ENCODE data around the gene NKIRAS1. TPM values are rescaled to one million over a fixed set of nuclear protein-coding genes. Genes with fewer than 3 reads are reported as not detected.

Gene NKIRAS1
- total RNA-seq, 1 experiment from 2014 or later = 7.3 TPM

GRCh38 chr3:23867838-23868237 lies 49.0 kb downstream of the NKIRAS1 start:
- CTCF ChIA-PET = no interaction called here
- Mint-ChIP-seq H3K4me3 (no peak overlapping the region), H3K4me1 (peaks cover 39% of the 10 kb centered on the region), H3K27ac (no peak overlapping the region), H3K36me3 (peaks cover 10% of the 10 kb centered on the region), H3K9me3 (no peaks in the 10 kb centered on the region; the same call in 1 of the 2 replicates), H3K27me3 (ENCODE audit: low read depth) (no peaks in the 10 kb centered on the region)
- DNase-seq (ENCODE audit: low spot score) = no peak
- no peak for ATAC-seq
- POLR2A ChIA-PET = no interaction called here
- TF ChIP-seq JUN (CRISPR knock-in tag; IDR thresholded peaks at IDR 0.05) (no peak), FOXK1 (CRISPR knock-in tag; IDR thresholded peaks at IDR 0.05) (no peak)

- Mint-ChIP-seq H3K27ac (no peak overlapping the region), H3K4me3 (no peak overlapping the region), H3K27me3 (ENCODE audit: low read depth) (no peaks in the 10 kb centered on the region), H3K4me1 (peaks cover 39% of the 10 kb centered on the region), H3K9me3 (no peaks in the 10 kb centered on the region; the same call in 1 of the 2 replicates), H3K36me3 (peaks cover 10% of the 10 kb centered on the region)
- ChIA-PET POLR2A (no interaction called here), CTCF (no interaction called here)
- no peak for ATAC-seq
- no peak for TF ChIP-seq JAZF1 (CRISPR knock-in tag; IDR thresholded peaks at IDR 0.05)
- TF ChIP-seq, protein P1, sequence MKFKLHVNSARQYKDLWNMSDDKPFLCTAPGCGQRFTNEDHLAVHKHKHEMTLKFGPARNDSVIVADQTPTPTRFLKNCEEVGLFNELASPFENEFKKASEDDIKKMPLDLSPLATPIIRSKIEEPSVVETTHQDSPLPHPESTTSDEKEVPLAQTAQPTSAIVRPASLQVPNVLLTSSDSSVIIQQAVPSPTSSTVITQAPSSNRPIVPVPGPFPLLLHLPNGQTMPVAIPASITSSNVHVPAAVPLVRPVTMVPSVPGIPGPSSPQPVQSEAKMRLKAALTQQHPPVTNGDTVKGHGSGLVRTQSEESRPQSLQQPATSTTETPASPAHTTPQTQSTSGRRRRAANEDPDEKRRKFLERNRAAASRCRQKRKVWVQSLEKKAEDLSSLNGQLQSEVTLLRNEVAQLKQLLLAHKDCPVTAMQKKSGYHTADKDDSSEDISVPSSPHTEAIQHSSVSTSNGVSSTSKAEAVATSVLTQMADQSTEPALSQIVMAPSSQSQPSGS (CRISPR knock-in tag; IDR thresholded peaks at IDR 0.05; ENCODE audit: borderline replicate concordance, low read depth) = no peak
- TF ChIP-seq, protein P2, sequence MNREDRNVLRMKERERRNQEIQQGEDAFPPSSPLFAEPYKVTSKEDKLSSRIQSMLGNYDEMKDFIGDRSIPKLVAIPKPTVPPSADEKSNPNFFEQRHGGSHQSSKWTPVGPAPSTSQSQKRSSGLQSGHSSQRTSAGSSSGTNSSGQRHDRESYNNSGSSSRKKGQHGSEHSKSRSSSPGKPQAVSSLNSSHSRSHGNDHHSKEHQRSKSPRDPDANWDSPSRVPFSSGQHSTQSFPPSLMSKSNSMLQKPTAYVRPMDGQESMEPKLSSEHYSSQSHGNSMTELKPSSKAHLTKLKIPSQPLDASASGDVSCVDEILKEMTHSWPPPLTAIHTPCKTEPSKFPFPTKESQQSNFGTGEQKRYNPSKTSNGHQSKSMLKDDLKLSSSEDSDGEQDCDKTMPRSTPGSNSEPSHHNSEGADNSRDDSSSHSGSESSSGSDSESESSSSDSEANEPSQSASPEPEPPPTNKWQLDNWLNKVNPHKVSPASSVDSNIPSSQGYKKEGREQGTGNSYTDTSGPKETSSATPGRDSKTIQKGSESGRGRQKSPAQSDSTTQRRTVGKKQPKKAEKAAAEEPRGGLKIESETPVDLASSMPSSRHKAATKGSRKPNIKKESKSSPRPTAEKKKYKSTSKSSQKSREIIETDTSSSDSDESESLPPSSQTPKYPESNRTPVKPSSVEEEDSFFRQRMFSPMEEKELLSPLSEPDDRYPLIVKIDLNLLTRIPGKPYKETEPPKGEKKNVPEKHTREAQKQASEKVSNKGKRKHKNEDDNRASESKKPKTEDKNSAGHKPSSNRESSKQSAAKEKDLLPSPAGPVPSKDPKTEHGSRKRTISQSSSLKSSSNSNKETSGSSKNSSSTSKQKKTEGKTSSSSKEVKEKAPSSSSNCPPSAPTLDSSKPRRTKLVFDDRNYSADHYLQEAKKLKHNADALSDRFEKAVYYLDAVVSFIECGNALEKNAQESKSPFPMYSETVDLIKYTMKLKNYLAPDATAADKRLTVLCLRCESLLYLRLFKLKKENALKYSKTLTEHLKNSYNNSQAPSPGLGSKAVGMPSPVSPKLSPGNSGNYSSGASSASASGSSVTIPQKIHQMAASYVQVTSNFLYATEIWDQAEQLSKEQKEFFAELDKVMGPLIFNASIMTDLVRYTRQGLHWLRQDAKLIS (CRISPR knock-in tag; IDR thresholded peaks at IDR 0.05; ENCODE audit: borderline replicate concordance) = no peak
- TF ChIP-seq GABPB1 (CRISPR knock-in tag; IDR thresholded peaks at IDR 0.05) = no peak
- TF ChIP-seq, protein P3, sequence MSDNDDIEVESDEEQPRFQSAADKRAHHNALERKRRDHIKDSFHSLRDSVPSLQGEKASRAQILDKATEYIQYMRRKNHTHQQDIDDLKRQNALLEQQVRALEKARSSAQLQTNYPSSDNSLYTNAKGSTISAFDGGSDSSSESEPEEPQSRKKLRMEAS (CRISPR knock-in tag; IDR thresholded peaks at IDR 0.05) = no peak
- TF ChIP-seq ZNF423 (CRISPR knock-in tag; IDR thresholded peaks at IDR 0.05) = no peak
- no peak for TF ChIP-seq ATF3 (CRISPR knock-in tag; conservative IDR thresholded peaks at IDR 0.05)
- no peak for TF ChIP-seq IRF1 (CRISPR knock-in tag; IDR thresholded peaks at IDR 0.05)
- no peak for TF ChIP-seq MLX (CRISPR knock-in tag; IDR thresholded peaks at IDR 0.05)
- TF ChIP-seq, protein P4, sequence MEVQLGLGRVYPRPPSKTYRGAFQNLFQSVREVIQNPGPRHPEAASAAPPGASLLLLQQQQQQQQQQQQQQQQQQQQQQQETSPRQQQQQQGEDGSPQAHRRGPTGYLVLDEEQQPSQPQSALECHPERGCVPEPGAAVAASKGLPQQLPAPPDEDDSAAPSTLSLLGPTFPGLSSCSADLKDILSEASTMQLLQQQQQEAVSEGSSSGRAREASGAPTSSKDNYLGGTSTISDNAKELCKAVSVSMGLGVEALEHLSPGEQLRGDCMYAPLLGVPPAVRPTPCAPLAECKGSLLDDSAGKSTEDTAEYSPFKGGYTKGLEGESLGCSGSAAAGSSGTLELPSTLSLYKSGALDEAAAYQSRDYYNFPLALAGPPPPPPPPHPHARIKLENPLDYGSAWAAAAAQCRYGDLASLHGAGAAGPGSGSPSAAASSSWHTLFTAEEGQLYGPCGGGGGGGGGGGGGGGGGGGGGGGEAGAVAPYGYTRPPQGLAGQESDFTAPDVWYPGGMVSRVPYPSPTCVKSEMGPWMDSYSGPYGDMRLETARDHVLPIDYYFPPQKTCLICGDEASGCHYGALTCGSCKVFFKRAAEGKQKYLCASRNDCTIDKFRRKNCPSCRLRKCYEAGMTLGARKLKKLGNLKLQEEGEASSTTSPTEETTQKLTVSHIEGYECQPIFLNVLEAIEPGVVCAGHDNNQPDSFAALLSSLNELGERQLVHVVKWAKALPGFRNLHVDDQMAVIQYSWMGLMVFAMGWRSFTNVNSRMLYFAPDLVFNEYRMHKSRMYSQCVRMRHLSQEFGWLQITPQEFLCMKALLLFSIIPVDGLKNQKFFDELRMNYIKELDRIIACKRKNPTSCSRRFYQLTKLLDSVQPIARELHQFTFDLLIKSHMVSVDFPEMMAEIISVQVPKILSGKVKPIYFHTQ (CRISPR knock-in tag; IDR thresholded peaks at IDR 0.05) = no peak
- TF ChIP-seq ZNF425 (CRISPR knock-in tag; conservative IDR thresholded peaks at IDR 0.05) = no peak
- no peak for TF ChIP-seq HMGXB4 (CRISPR knock-in tag; IDR thresholded peaks at IDR 0.05)
- no peak for TF ChIP-seq NR3C1 (CRISPR knock-in tag; conservative IDR thresholded peaks at IDR 0.05; ENCODE audit: low read depth)
- TF ChIP-seq KAT7 (CRISPR knock-in tag; IDR thresholded peaks at IDR 0.05; ENCODE audit: borderline replicate concordance) = no peak
- TF ChIP-seq GRHL2 (CRISPR knock-in tag; IDR thresholded peaks at IDR 0.05; ENCODE audit: insufficient replicate concordance, severe bottlenecking) = no peak
- no peak for TF ChIP-seq EMX1 (CRISPR knock-in tag; IDR thresholded peaks at IDR 0.05)
- no peak for DNase-seq (ENCODE audit: low spot score)
Measured at GRCh38 chr3:23867400-23867799, 49.4 kb downstream of the NKIRAS1 start.

Measured in WTC11 (cell line).